Activated CD8-positive, alpha-beta memory T cell treated with anti-CD3 and anti-CD28 coated beads for 48 hours (primary cell): ENCODE results near the gene ATOH7.
"Not testable (repeated sequence)": the region's sequence is repeated elsewhere in the genome, so short reads cannot be mapped to it uniquely, and the experiment has no call there.

Experiments
- DNase-seq, 3 experiments: peaks; one replicate each; pipeline ENCODE4 v3.0.0-alpha.2; 2020; ENCODE audit warnings: low read depth in 2 of 3, low spot score in 2 of 3

ATOH7 gene

GRCh38 chr10:68237173-68237572, 5.3 kb upstream of the ATOH7 start:
- DNase-seq: no peak

GRCh38 chr10:68235581-68235980, 3.7 kb upstream of the ATOH7 start:
- DNase-seq: no peak

DNA sequence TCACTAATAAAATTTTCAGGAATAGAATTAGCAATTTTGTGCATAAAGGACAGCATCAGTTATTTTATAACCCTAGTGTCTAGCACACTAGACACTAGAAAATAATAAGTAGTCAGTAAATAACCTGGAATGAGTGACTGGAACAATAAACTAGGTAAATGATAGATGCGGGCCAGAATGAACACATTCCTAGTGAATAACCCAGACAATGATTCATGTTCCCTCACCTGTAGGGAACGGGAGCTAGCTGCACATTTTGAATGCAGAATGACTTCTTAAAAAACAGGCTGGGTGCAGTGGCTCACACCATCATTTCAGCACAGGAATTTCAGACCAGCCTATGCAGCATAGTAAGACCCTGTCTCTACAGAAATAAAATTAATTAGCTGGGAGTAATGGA, 3.2 kb upstream of the ATOH7 start:
- DNase-seq: no peak

GRCh38 chr10:68233046-68233445, 1.1 kb upstream of the ATOH7 start:
- no peak for DNase-seq

- peak; percentile 7 to 35 (median 11) for DNase-seq
Measured at GRCh38 chr10:68231106-68231816, 652 bp downstream of the ATOH7 start.

DNA sequence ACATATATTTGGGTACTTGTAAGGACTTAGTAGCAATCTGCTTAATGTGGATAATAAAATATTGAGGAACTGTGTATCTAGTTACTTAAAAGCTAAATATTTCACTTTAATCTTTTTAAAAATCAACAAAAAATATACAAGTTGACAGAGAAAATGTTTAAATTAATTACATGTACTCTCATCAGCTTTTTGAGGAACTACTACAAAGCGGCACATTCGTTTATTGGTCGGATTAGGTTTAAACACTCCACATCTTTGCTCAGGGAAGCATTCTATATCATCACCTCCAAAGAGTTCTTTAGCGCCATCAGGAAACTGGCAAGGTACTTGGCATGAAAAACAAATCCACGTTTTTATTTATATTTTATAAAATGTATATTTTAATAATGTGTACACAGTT, 1.6 kb downstream of the ATOH7 start:
- no peak for DNase-seq

DNA sequence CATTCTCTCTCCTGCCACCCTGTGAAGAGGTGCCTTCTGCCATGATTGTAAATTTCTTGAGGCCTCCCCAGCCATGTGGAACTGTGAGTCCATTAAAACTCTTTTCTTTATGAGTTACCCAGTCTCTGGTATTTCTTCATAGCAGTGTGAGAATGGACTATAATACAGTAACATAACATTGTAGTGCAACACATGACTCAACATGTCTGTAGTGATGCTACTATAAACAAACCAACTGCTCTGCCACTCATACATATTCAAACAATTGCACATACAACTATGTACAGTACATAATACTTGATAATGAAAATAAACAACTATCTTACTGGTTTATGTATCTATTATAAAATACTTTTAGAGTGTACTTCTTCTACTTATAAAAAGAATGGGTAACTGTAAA, 7.1 kb downstream of the ATOH7 start:
- DNase-seq: no peak

DNA sequence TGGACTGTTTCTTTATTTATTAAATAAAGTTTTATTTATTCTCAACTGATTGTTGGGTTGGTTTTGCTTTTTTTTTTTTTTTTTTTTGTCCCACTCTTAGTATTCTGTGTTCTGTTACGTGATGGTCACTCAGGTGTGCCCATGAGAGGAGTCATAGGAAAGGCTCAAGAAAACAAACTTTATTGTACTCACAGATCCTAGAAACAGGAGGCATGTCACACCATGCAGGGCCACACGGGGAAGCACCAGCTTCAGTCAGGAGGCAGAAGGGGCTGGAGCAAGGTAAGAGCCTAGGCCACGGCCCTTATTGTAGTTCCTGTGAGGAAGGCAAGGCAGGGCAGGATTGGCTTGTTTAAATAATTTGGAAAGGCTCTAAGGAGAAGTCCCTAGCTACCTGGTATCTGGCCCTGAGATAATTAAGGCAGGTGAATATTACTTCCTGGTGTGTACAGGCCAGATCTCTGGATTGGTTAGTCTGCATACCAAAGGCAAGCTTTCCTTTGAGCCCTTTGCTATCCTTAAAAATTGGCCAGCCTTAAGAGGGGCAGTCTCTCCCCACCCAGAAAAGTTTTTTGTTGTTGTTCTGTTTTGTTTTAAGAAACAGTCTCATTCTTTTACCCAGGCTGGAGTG, 8.3 kb downstream of the ATOH7 start:
- DNase-seq: no peak

GRCh38 chr10:68222391-68222790, 9.5 kb downstream of the ATOH7 start:
- DNase-seq: no peak

DNA sequence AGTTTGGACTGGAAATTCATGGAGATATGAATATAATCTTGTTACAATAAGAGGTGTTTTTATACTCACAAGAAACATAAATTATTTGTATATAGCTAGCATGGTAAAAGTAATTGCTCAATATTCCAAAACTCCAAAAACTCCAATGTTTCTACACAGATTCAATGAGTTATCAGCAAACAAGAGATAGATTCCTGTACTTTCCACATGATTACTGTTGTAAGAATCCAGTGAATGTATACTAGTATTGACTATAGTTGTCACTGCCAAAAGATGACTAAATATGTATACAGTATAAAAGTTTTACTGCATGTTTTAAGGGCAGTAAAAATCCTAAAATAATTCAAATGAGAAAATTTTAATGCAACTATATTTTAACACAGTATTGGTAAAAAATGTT, 10.7 kb downstream of the ATOH7 start:
- DNase-seq: no peak

DNA sequence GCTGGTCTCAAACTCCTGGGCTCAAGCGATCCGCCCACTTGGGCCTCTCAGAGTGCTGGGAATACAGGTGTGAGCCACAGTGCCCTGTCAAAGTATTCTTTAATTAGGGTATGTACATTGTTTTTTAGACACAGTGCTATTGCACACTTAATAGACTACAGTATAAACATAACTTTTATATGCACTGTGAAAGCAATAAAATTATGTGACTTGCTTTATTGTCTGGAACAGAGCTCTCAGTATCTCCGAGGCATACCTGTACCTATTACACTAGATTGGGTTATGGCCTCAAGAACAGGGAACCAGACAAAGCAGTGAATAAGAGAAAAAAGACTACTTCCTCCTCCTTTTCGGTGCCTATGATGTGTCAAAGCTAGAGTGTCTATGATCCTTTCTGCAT, 13.1 kb downstream of the ATOH7 start:
- no peak for DNase-seq

DNA sequence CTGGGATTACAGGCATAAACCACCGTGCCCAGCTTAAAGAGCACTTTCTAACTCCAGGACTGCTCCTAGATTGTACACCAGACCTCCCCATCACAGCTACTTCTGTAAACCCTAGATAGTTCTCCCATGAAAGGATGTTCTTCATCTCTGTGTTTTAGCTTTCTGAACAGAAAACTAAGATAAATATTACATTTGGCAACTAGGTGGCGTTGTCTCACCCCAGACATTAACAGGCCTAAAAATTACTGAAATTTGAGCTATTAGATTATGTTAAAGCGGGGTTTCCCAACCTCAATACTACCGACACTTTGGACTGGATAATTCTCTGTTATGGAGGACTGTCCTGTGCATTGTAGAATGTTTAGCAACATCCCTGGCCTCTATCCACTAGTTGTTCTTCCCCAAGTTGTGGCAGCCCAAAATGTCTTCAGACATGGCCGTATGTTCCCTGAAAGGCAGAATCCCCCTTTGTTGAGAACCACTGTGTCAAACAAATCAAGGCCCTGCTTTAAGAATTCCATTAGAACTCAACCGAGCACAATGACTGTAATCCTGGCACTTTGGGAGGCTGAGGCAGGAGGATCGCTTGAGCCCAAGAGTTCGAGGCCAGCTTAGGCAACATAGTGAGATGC, 19.1 kb downstream of the ATOH7 start:
- DNase-seq: no peak

GRCh38 chr10:68211669-68212068, 20.2 kb downstream of the ATOH7 start:
- DNase-seq: no peak

DNA sequence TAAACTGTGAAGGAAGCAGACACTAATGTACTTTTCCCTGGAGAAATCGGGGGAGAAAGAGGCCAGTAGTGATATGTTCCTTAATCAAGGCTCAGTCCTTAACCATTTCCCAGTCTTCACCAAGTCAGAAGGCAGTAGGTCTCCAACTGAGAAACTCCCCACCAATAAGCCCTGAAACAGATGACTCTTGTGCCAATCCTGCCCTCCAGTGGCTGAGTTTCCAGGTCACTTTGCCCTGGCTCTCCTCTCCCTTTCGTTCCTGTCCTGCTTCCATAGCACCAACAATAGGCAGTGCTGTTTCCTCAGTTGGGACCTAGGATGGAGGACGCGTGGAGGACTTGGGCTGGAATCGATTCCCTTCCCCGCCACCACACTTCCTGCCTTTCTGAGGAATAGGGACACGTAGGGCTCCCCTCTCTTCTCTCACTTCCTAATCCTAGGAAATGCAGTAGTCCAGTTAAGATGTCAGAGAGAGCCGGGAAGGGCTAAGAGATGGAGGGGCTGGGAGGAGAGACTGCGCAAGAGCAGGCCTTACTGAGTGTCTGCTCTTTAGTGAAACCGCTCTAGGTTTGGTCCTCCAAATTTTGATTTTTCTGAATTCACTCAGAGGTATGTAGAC, 23.4 kb downstream of the ATOH7 start:
- no peak for DNase-seq

- DNase-seq: no peak
Measured at GRCh38 chr10:68202960-68203353, 29.0 kb downstream of the ATOH7 start.

DNA sequence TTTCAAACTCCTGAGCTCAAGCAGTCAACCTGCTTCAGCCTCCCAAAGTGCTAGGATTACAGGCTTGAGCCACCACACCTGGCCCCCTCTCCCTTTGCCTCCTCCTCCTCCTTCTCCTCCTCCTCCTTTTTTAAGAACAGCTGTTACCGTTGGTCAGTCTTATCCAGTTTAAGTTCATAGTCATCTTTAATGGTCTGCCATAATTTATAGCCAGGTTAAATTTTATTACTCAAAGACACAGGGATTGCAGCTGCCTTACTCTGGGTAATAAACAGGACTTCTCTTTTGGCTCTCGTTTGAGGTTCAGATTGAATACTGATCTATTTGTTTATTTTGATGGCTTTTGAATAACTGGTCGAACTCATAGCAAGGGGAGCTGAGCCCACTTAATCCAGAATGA, 35.2 kb downstream of the ATOH7 start:
- DNase-seq: no peak

DNA sequence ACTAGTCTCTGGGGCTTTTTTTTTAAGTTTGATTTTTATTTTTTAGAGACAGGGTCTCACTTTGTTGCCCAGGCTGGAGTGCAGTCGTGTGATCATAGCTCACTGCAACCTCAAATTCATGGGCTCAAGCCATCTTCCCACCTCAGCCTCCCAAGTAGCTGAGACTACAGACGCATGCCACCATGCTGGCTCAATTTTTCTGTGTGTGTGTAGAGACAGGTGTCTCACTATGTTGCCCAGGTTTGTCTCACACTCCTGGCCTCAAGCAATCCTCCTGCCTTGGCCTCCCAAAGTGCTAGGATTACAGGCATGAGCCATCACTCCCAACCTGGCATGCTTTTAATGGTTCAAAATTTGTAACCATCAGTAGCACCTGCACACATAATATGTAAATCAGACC, 36.1 kb downstream of the ATOH7 start:
- DNase-seq: not testable (repeated sequence)

- no peak for DNase-seq
Measured at GRCh38 chr10:68194290-68194689, 37.6 kb downstream of the ATOH7 start.

DNA sequence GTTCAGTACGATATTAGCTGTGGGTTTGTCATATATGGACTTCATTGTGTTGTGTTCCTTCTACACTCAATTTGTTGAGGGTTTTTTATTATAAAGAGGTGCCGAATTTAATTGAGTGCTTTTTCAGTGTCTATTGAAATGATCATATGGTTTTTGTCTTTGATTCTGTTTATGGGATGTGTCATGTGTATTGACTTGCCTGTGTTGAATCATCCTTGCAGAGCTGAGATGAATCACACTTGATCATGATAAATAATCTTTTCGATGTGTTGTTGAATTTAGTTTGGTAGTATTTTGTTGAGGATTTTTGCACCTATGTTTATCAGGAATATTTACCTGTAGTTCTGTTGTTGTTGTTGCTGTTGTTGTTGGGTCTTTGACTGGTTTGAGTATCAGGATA, 39.8 kb downstream of the ATOH7 start:
- DNase-seq: no peak

DNA sequence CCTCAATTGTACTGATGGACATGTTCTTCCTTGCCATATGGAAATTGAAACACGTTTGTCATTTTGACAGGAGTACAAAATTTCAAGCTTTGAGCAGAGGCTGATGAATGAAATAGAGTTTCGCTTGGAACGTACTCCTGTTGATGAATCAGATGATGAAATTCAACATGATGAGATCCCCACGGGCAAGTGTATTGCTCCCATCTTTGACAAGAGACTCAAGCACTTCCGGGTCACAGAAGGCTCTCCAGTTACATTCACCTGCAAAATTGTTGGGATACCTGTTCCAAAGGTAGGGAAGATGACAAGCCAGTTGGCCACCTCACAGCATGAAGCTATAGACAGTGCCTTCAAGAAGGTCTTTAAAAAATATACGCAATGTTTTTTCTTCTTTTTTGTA, 43.1 kb downstream of the ATOH7 start:
- DNase-seq: no peak

DNA sequence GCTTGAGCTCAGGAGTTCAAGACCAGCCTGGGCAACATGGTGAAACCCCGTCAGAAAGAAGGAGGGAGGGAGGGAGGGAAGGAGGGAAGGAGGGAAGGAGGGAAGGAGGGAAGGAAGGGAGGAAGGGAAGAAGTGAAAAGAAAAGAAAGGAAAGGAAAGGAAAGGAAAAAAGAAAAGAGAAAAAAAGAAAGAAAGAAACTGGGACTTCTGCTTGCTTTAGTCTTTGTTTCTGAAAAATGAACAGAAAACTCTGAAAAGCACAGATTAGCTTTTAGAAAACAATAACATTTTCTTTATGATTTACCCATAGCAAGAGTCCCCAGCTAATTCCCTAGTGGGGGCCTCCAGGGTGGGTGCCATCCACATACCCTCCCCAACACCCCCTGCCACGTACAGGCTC, 46.8 kb downstream of the ATOH7 start:
- no peak for DNase-seq

DNA sequence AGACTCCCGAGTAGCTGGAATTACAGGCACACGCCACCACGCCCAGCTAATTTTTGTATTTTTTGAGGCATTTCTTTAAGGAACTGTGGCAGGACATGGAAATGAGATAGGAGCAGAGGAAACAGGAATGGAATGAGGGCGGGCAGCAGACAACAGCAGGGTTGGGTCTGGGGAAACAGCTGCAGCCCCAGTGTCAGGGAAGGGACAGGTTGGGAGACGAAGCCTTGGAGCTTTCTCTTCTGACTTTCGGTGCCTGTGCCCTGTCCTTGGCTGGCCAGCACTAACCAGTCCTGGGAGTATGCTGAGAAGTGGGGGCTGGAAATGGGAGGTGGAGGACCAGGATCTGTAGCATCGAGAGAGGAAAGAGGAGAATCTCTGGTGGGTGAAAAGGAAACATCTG, 47.4 kb downstream of the ATOH7 start:
- DNase-seq: no peak
